Effector memory CD4-positive, alpha-beta T cell (primary cell): Measurements from ENCODE around the gene C14orf119.

ENCODE experiments used
- DNase-seq, 3 donors: peaks; one replicate each; pipeline ENCODE4 v3.0.0-alpha.2; 2020
- H3K27ac ChIP-seq: 2 replicates; pipeline ENCODE4 v1.7.0; 2013; ENCODE audit warnings: mild to moderate bottlenecking, low read length, moderate library complexity; ENCODE audit not compliant: insufficient read depth, poor library complexity, severe bottlenecking
- H3K27me3 ChIP-seq: replicated peaks from 2 replicates; pipeline ENCODE4 v1.7.0; 2013; ENCODE audit warnings: mild to moderate bottlenecking, low read length; ENCODE audit not compliant: insufficient read depth, control insufficient read depth, poor library complexity, severe bottlenecking
- H3K36me3 ChIP-seq: 2 replicates; pipeline ENCODE4 v1.7.0; 2013; ENCODE audit warnings: mild to moderate bottlenecking, low read length, moderate library complexity; ENCODE audit not compliant: control insufficient read depth, insufficient read depth
- H3K4me1 ChIP-seq: 2 replicates; pipeline ENCODE4 v1.7.0; 2013; ENCODE audit warnings: low read length, mild to moderate bottlenecking; ENCODE audit not compliant: control insufficient read depth, insufficient read depth, poor library complexity, severe bottlenecking
- H3K4me3 ChIP-seq: 2 replicates; pipeline ENCODE4 v1.7.0; 2013; ENCODE audit warnings: low read length, low read depth, mild to moderate bottlenecking; ENCODE audit not compliant: insufficient read depth, poor library complexity, severe bottlenecking
- H3K9me3 ChIP-seq: 2 replicates; pipeline ENCODE4 v1.7.0; 2013; ENCODE audit warnings: mild to moderate bottlenecking, low read length, moderate library complexity; ENCODE audit not compliant: control insufficient read depth

Gene C14orf119

DNA sequence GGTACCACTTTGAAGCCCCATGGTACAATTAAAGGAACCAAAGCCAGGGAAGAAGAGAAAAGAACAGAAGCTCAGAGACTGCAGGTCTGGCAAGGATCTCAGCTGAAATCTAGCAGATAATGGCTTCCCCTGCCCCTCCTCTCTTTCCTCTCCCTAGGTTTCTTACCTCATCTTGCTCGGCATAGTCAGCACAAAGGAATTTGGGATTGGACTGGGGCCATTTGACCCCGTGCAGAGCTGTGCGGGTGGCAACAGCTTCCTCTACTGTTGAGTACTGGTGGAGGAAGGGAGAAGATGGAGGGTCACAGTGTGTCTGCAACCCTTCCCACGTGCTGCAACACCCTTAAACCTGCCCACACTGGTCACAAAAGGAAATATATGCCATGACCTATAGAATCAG, 33.3 kb upstream of the C14orf119 start:
- Histone ChIP-seq H3K9me3 (no peaks in the 10 kb centered on the region), H3K4me1 (peaks cover 2% of the 10 kb centered on the region), H3K4me3 (no peak overlapping the region), H3K27me3 (no peaks in the 10 kb centered on the region), H3K36me3 (peaks cover 77% of the 10 kb centered on the region), H3K27ac (no peak overlapping the region)
- DNase-seq: no peak

DNA sequence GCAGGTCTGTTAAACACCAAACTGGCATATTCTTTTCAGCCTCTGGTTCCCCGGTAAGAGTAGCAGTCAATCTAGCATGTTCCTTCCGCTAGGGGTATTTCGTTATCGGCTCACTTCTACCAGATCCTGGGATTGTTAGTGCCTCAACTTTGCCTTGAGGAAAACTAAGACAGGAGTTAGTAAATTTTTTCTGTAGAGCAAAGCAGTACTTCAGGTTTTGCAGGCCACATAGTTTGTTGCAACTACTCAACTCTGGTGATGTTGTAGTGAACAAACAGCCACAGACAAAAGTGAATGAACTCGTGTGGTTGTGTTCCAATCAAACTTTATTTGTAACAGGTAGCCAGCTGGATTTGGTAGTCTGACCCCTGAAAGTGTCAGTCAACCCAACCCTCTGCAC, 31.7 kb upstream of the C14orf119 start:
- Histone ChIP-seq H3K4me3 (no peak overlapping the region), H3K4me1 (peaks cover 2% of the 10 kb centered on the region), H3K9me3 (no peaks in the 10 kb centered on the region), H3K27ac (no peak overlapping the region), H3K27me3 (no peaks in the 10 kb centered on the region), H3K36me3 (peaks cover 92% of the 10 kb centered on the region)
- no peak for DNase-seq

- H3K36me3 ChIP-seq: peaks cover 73% of the 10 kb centered on the region
- no peaks in the 10 kb centered on the region for H3K9me3 ChIP-seq
- no peaks in the 10 kb centered on the region for H3K27me3 ChIP-seq
- H3K4me3 ChIP-seq: no peak overlapping the region
- DNase-seq: no peak
- no peak overlapping the region for H3K27ac ChIP-seq
- H3K4me1 ChIP-seq: peaks cover 12% of the 10 kb centered on the region
Observed at GRCh38 chr14:23066368-23066767, 28.9 kb upstream of the C14orf119 start.

- no peak for DNase-seq
- H3K36me3 ChIP-seq: peaks cover 68% of the 10 kb centered on the region
Observed at GRCh38 chr14:23066855-23067744, 28.2 kb upstream of the C14orf119 start.

DNA sequence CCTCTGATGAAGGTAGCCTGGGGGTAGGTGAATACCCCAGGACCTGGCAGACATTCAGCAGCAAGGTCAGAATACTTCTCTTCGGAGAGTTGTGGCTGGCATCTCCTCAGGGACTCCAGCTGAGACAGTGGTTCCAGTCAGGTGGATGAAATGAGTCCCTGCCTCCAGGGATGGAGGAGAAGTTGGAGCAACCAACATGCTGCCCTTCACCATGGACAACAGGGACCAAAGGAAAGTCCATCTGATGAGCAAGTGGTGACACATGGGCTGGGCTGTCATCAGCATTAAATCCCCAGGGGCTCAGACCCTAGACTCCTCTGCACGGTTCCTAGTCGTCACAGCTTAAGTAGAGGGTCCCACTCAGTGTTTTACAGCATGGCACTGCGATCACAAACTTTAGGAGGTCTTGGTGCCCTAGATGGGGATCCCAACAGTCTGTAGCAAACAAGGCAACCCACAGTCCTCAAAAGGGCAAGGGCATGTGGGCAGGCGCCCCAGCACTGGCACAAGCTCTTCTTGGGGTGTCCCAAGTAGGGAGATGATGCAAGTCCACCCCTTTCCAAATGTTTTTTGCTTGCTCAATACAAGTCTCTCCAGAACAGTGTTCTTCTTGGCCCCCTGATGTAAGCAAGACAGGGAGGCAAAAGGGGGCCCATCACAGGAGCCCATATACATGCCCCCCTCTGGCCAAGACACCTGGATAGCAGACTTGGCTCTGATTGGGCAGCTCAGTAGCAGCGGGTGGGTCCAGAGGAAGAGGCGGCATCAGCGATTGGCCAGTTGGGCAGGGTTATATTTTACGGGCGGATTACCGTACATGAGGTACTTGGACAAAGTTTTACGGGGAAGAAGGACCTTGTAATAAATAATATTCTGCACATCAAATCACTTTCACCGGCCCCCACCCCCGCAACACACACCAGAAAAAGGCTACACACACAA, 27.2 kb upstream of the C14orf119 start:
- Histone ChIP-seq H3K9me3 (no peaks in the 10 kb centered on the region), H3K27me3 (no peaks in the 10 kb centered on the region), H3K27ac (no peak overlapping the region), H3K4me1 (peaks cover 18% of the 10 kb centered on the region), H3K36me3 (peaks cover 64% of the 10 kb centered on the region), H3K4me3 (no peak overlapping the region)
- DNase-seq: no peak

More at GRCh38 chr14:23066855-23067744, 28.2 kb upstream of the C14orf119 start:
- Histone ChIP-seq H3K4me3 (no peak overlapping the region), H3K4me1 (peaks cover 18% of the 10 kb centered on the region), H3K27me3 (no peaks in the 10 kb centered on the region), H3K27ac (no peak overlapping the region), H3K9me3 (no peaks in the 10 kb centered on the region)

GRCh38 chr14:23068789-23069412, 26.4 kb upstream of the C14orf119 start:
- Histone ChIP-seq H3K4me3 (no peak overlapping the region), H3K27ac (peak overlapping the region; percentile 8), H3K36me3 (peaks cover 56% of the 10 kb centered on the region), H3K27me3 (no peaks in the 10 kb centered on the region), H3K4me1 (peaks cover 18% of the 10 kb centered on the region), H3K9me3 (no peaks in the 10 kb centered on the region)
- DNase-seq: peak; percentile 42 to 57 (median 51)

- H3K36me3 ChIP-seq: peaks cover 51% of the 10 kb centered on the region
- no peaks in the 10 kb centered on the region for H3K9me3 ChIP-seq
- no peak overlapping the region for H3K4me3 ChIP-seq
- no peaks in the 10 kb centered on the region for H3K27me3 ChIP-seq
- H3K27ac ChIP-seq: peak overlapping the region; percentile 8
- no peak for DNase-seq
- H3K4me1 ChIP-seq: peaks cover 18% of the 10 kb centered on the region
Observed at GRCh38 chr14:23069413-23069806, 25.9 kb upstream of the C14orf119 start.

- peak overlapping the region; percentile 70 for H3K27ac ChIP-seq
- H3K36me3 ChIP-seq: peaks cover 52% of the 10 kb centered on the region
- no peaks in the 10 kb centered on the region for H3K27me3 ChIP-seq
- H3K4me1 ChIP-seq: peaks cover 18% of the 10 kb centered on the region
- H3K9me3 ChIP-seq: no peaks in the 10 kb centered on the region
- DNase-seq: no peak
- peak overlapping the region; percentile 62 for H3K4me3 ChIP-seq
Observed at GRCh38 chr14:23070262-23071129, 24.8 kb upstream of the C14orf119 start.
